Adipocyte (in vitro differentiated cells): ENCODE data around the gene FOXD1.
A peak's percentile ranks its signal among the peaks of the same experiment; 100 is the strongest.

Source experiments
- DNase-seq: peaks from one replicate; pipeline ENCODE4 v3.0.0-alpha.2; 2015; ENCODE audit warnings: low read depth
- H3K27me3 ChIP-seq: replicated peaks from 2 replicates; pipeline ENCODE4 v1.7.0; 2013; ENCODE audit warnings: mild to moderate bottlenecking, low read length, moderate library complexity; ENCODE audit not compliant: control insufficient read depth, insufficient read depth
- H3K36me3 ChIP-seq: 2 replicates; pipeline ENCODE4 v1.7.0; 2013; ENCODE audit warnings: low read length, mild to moderate bottlenecking, moderate library complexity; ENCODE audit not compliant: control insufficient read depth, insufficient read depth, severe bottlenecking
- H3K4me1 ChIP-seq: 2 replicates; pipeline ENCODE4 v1.7.0; 2013; ENCODE audit warnings: mild to moderate bottlenecking, low read length, moderate library complexity; ENCODE audit not compliant: control insufficient read depth, insufficient read depth
- H3K4me3 ChIP-seq: 2 replicates; pipeline ENCODE4 v1.7.0; 2013; ENCODE audit warnings: mild to moderate bottlenecking, low read length, moderate library complexity
- H3K9ac ChIP-seq: 2 replicates; pipeline ENCODE4 v1.7.0; 2013; ENCODE audit warnings: mild to moderate bottlenecking, low read length, moderate library complexity
- H3K9me3 ChIP-seq: 2 replicates; pipeline ENCODE4 v1.7.0; 2013; ENCODE audit warnings: mild to moderate bottlenecking, low read length, moderate library complexity; ENCODE audit not compliant: control insufficient read depth

Gene FOXD1

GRCh38 chr5:73445665-73446630 is 2.6 kb downstream of the FOXD1 start:
- H3K9me3 ChIP-seq, result peaks cover 4% of the 10 kb centered on the region
- peak; percentile 25 for DNase-seq
- peaks cover 80% of the 10 kb centered on the region for H3K27me3 ChIP-seq
- peak overlapping the region; percentile 74 for H3K4me3 ChIP-seq
- peak overlapping the region; percentile 61 for H3K9ac ChIP-seq
- no peaks in the 10 kb centered on the region for H3K36me3 ChIP-seq
- no peaks in the 10 kb centered on the region for H3K4me1 ChIP-seq

- H3K4me1 ChIP-seq, result no peaks in the 10 kb centered on the region
- peak overlapping the region; percentile 34 for H3K9ac ChIP-seq
- no peaks in the 10 kb centered on the region for H3K36me3 ChIP-seq
- no peak for DNase-seq
- peaks cover 77% of the 10 kb centered on the region for H3K27me3 ChIP-seq
- H3K9me3 ChIP-seq, result peaks cover 4% of the 10 kb centered on the region
- no peak overlapping the region for H3K4me3 ChIP-seq
Measured at GRCh38 chr5:73444499-73445438, 3.8 kb downstream of the FOXD1 start.

GRCh38 chr5:73443829-73444498 is 4.6 kb downstream of the FOXD1 start:
- Histone ChIP-seq H3K27me3 (peaks cover 76% of the 10 kb centered on the region), H3K36me3 (no peaks in the 10 kb centered on the region), H3K4me1 (no peaks in the 10 kb centered on the region), H3K9ac (no peak overlapping the region), H3K9me3 (peaks cover 4% of the 10 kb centered on the region), H3K4me3 (no peak overlapping the region)
- DNase-seq, result no peak

GRCh38 chr5:73442996-73443627 is 5.5 kb downstream of the FOXD1 start:
- Histone ChIP-seq H3K4me3 (no peak overlapping the region), H3K9ac (no peak overlapping the region), H3K36me3 (no peaks in the 10 kb centered on the region), H3K9me3 (peaks cover 4% of the 10 kb centered on the region), H3K27me3 (peaks cover 82% of the 10 kb centered on the region), H3K4me1 (no peaks in the 10 kb centered on the region)
- no peak for DNase-seq

- H3K9ac ChIP-seq, result no peak overlapping the region
- H3K4me1 ChIP-seq, result no peaks in the 10 kb centered on the region
- DNase-seq, result no peak
- H3K9me3 ChIP-seq, result peaks cover 4% of the 10 kb centered on the region
- peaks cover 87% of the 10 kb centered on the region for H3K27me3 ChIP-seq
- no peak overlapping the region for H3K4me3 ChIP-seq
- H3K36me3 ChIP-seq, result no peaks in the 10 kb centered on the region
Measured at GRCh38 chr5:73442231-73442811, 6.3 kb downstream of the FOXD1 start.

GRCh38 chr5:73441378-73441777 is 7.2 kb downstream of the FOXD1 start:
- H3K36me3 ChIP-seq, result no peaks in the 10 kb centered on the region
- H3K9me3 ChIP-seq, result peaks cover 4% of the 10 kb centered on the region
- no peak overlapping the region for H3K9ac ChIP-seq
- no peaks in the 10 kb centered on the region for H3K4me1 ChIP-seq
- no peak for DNase-seq
- peaks cover 83% of the 10 kb centered on the region for H3K27me3 ChIP-seq
- H3K4me3 ChIP-seq, result no peak overlapping the region

- Histone ChIP-seq H3K27me3 (peaks cover 72% of the 10 kb centered on the region), H3K9me3 (peaks cover 4% of the 10 kb centered on the region), H3K4me3 (no peak overlapping the region), H3K9ac (no peak overlapping the region), H3K36me3 (no peaks in the 10 kb centered on the region), H3K4me1 (no peaks in the 10 kb centered on the region)
- no peak for DNase-seq
Measured at GRCh38 chr5:73440262-73440661, 8.3 kb downstream of the FOXD1 start.

- Histone ChIP-seq H3K27me3 (peaks cover 58% of the 10 kb centered on the region), H3K4me1 (peaks cover 10% of the 10 kb centered on the region), H3K9ac (no peak overlapping the region), H3K36me3 (no peaks in the 10 kb centered on the region), H3K4me3 (no peak overlapping the region), H3K9me3 (peaks cover 4% of the 10 kb centered on the region)
- no peak for DNase-seq
Measured at GRCh38 chr5:73438645-73439470, 9.7 kb downstream of the FOXD1 start.

GRCh38 chr5:73437777-73438644 is 10.6 kb downstream of the FOXD1 start:
- peak; percentile 24 for DNase-seq
- Histone ChIP-seq H3K4me3 (no peak overlapping the region), H3K9ac (no peak overlapping the region), H3K27me3 (peaks cover 49% of the 10 kb centered on the region), H3K4me1 (peaks cover 15% of the 10 kb centered on the region), H3K36me3 (no peaks in the 10 kb centered on the region), H3K9me3 (peaks cover 4% of the 10 kb centered on the region)
